Mammary epithelial cell (primary cell): ENCODE data around the gene VPS8.

Source experiments
- CTCF ChIP-seq, 2 donors: IDR thresholded peaks in 1 of 2; conservative IDR thresholded peaks in 1 of 2; 2 replicates each; pipeline ENCODE4 v1.5.1; 2011 to 2012; ENCODE audit warnings: inconsistent platforms in 2 of 2, low read length in 2 of 2, mild to moderate bottlenecking in 2 of 2, control low read depth in 1 of 2, low read depth in 1 of 2; ENCODE audit not compliant: insufficient read depth in 1 of 2; ENCODE audit errors: extremely low read depth in 1 of 2
- EZH2 ChIP-seq: IDR thresholded peaks from 2 replicates; pipeline ENCODE4 v1.6.1; 2012; ENCODE audit warnings: low read length, inconsistent platforms, borderline replicate concordance

- no peak for TF ChIP-seq EZH2
- TF ChIP-seq CTCF (conservative IDR thresholded peaks at IDR 0.05 in 1 of 2, IDR thresholded peaks at IDR 0.05 in 1 of 2; ENCODE audit: extremely low read depth in 1 of 2, insufficient read depth in 1 of 2, low read depth in 1 of 2, low read length in 2 of 2): no peak
Observed at GRCh38 chr3:185066251-185066650, 254.3 kb downstream of the VPS8 start.
